VCaP (cell line): ENCODE results near the gene YJEFN3.

Experiments
- H3K27ac ChIP-seq: fragments of 450-650 bp; 2 replicates; pipeline ENCODE4 v1.5.1; 2017
- CTCF ChIP-seq: fragments of 450-650 bp; conservative IDR thresholded peaks from 2 replicates; pipeline ENCODE4 v1.5.1; 2017; ENCODE audit warnings: mild to moderate bottlenecking, moderate library complexity

YJEFN3 gene

GRCh38 chr19:19508217-19508616 is 20.5 kb upstream of the YJEFN3 start:
- no peak overlapping the region for H3K27ac ChIP-seq
- no peak for TF ChIP-seq CTCF

GRCh38 chr19:19510432-19510831 is 18.3 kb upstream of the YJEFN3 start:
- no peak overlapping the region for H3K27ac ChIP-seq
- no peak for TF ChIP-seq CTCF

GRCh38 chr19:19513682-19514081 is 15.0 kb upstream of the YJEFN3 start:
- no peak for TF ChIP-seq CTCF
- H3K27ac ChIP-seq = no peak overlapping the region

- H3K27ac ChIP-seq = no peak overlapping the region
- TF ChIP-seq CTCF = no peak
These were observed 14.5 kb upstream of the YJEFN3 start for GRCh38 chr19:19514215-19514657.

GRCh38 chr19:19514881-19515641 is 13.7 kb upstream of the YJEFN3 start, which contains the start of gene TSSK6:
Gene TSSK6 (minus strand): TSS chr19:19515548. CDS start chr19:19515427, 121 bp downstream.
- peak within 1 kb of the TSS; percentile 77 for H3K27ac ChIP-seq

GRCh38 chr19:19515642-19516519 is 12.8 kb upstream of the YJEFN3 start, which contains the start of gene NDUFA13:
Gene NDUFA13 (plus strand): TSS chr19:19516225. CDS start chr19:19516239, 14 bp downstream.
- TF ChIP-seq CTCF = no peak; the same call in 1 of the 2 replicates
- H3K27ac ChIP-seq = peak within 1 kb of the TSS; percentile 77

More at GRCh38 chr19:19514881-19515641, 13.7 kb upstream of the YJEFN3 start, which contains the start of gene TSSK6:
- TF ChIP-seq CTCF = no peak

GRCh38 chr19:19517235-19517619 is 11.5 kb upstream of the YJEFN3 start:
- no peak for TF ChIP-seq CTCF
- H3K27ac ChIP-seq = no peak overlapping the region; the same call in 1 of the 2 replicates
